ENCODE measurements around the gene OVCH1.

The OVCH1 gene

GRCh38 chr12:29497588-29497987 is at the start of gene OVCH1:
OVCH1 (minus strand) TSS chr12:29497686; CDS start chr12:29497686, 0 bp downstream.
- ATAC-seq, result no peak
- TF ChIP-seq CSDC2 (CRISPR knock-in tag; IDR thresholded peaks at IDR 0.05) (no peak), CSRNP3 (CRISPR knock-in tag; IDR thresholded peaks at IDR 0.05) (no peak), GLIS3 (CRISPR knock-in tag; IDR thresholded peaks at IDR 0.05) (no peak), TSHZ2 (CRISPR knock-in tag; IDR thresholded peaks at IDR 0.05) (no peak)

- ATAC-seq, result no peak
- TF ChIP-seq ZNF70 (CRISPR knock-in tag; IDR thresholded peaks at IDR 0.05) (no peak), ZNF8 (CRISPR knock-in tag; IDR thresholded peaks at IDR 0.05) (no peak), ZFP3 (CRISPR knock-in tag; IDR thresholded peaks at IDR 0.05) (no peak), TOX (CRISPR knock-in tag; IDR thresholded peaks at IDR 0.05; ENCODE audit: borderline replicate concordance) (no peak), RARB (CRISPR knock-in tag; IDR thresholded peaks at IDR 0.05) (no peak), CSDC2 (CRISPR knock-in tag; IDR thresholded peaks at IDR 0.05) (no peak), TCF4 (CRISPR knock-in tag; IDR thresholded peaks at IDR 0.05; ENCODE audit: borderline replicate concordance) (no peak), PATZ1 (CRISPR knock-in tag; IDR thresholded peaks at IDR 0.05; ENCODE audit: borderline replicate concordance) (no peak), SNAI2 (CRISPR knock-in tag; IDR thresholded peaks at IDR 0.05) (no peak), ZC3H10 (CRISPR knock-in tag; IDR thresholded peaks at IDR 0.05) (no peak), ISL1 (CRISPR knock-in tag; IDR thresholded peaks at IDR 0.05) (no peak), CREB5 (CRISPR knock-in tag; IDR thresholded peaks at IDR 0.05; ENCODE audit: low read depth) (no peak), GLIS3 (CRISPR knock-in tag; IDR thresholded peaks at IDR 0.05) (no peak), TSHZ2 (CRISPR knock-in tag; IDR thresholded peaks at IDR 0.05) (no peak)
These were observed 49.7 kb upstream of the OVCH1 start for GRCh38 chr12:29547151-29547632.

- no peak for TF ChIP-seq ZNF70 (CRISPR knock-in tag; IDR thresholded peaks at IDR 0.05)
- no peak for TF ChIP-seq OSR1 (CRISPR knock-in tag; IDR thresholded peaks at IDR 0.05)
- TF ChIP-seq TOX (CRISPR knock-in tag; IDR thresholded peaks at IDR 0.05; ENCODE audit: borderline replicate concordance), result no peak
- no peak for TF ChIP-seq ZNF565 (CRISPR knock-in tag; conservative IDR thresholded peaks at IDR 0.05; ENCODE audit: low read depth)
- no peak for ATAC-seq
These were observed 48.5 kb upstream of the OVCH1 start for GRCh38 chr12:29546000-29546399.

GRCh38 chr12:29545102-29545467 is 47.6 kb upstream of the OVCH1 start:
- no peak for ATAC-seq
- TF ChIP-seq SNAI2 (CRISPR knock-in tag; IDR thresholded peaks at IDR 0.05), result no peak
- TF ChIP-seq TCF4 (CRISPR knock-in tag; IDR thresholded peaks at IDR 0.05; ENCODE audit: borderline replicate concordance), result no peak
- TF ChIP-seq BACH2 (CRISPR knock-in tag; IDR thresholded peaks at IDR 0.05; ENCODE audit: borderline replicate concordance), result no peak
- no peak for TF ChIP-seq CSDC2 (CRISPR knock-in tag; IDR thresholded peaks at IDR 0.05)
- no peak for TF ChIP-seq ZFP30 (CRISPR knock-in tag; IDR thresholded peaks at IDR 0.05)
- TF ChIP-seq ISL1 (CRISPR knock-in tag; IDR thresholded peaks at IDR 0.05), result no peak
- TF ChIP-seq ARNTL (CRISPR knock-in tag; IDR thresholded peaks at IDR 0.05; ENCODE audit: borderline replicate concordance, low read depth), result no peak
- no peak for TF ChIP-seq ZNF70 (CRISPR knock-in tag; IDR thresholded peaks at IDR 0.05)
- TF ChIP-seq RARB (CRISPR knock-in tag; IDR thresholded peaks at IDR 0.05), result no peak
- no peak for TF ChIP-seq CSRNP3 (CRISPR knock-in tag; IDR thresholded peaks at IDR 0.05)
- no peak for TF ChIP-seq PATZ1 (CRISPR knock-in tag; IDR thresholded peaks at IDR 0.05; ENCODE audit: borderline replicate concordance)
- TF ChIP-seq ZFP3 (CRISPR knock-in tag; IDR thresholded peaks at IDR 0.05), result no peak
